Suprapubic skin (tissue), 4 donors: ENCODE data around the gene RPL28. TPM values are rescaled to one million over a fixed set of nuclear protein-coding genes. Genes with fewer than 3 reads are reported as not detected.

Experiments
- DNase-seq, 2 donors: peaks; one replicate each; pipeline ENCODE4 v3.0.0-alpha.2; 2019; ENCODE audit warnings: low spot score in 2 of 2
- H3K27ac ChIP-seq: fragments of 200-600 bp; sonication (generic); one replicate; pipeline ENCODE4 v1.5.1; 2019
- H3K27me3 ChIP-seq: fragments of 200-600 bp; sonication (generic); one replicate; pipeline ENCODE4 v1.5.1; 2019
- H3K36me3 ChIP-seq: fragments of 200-600 bp; sonication (generic); one replicate; pipeline ENCODE4 v1.5.1; 2019
- H3K4me1 ChIP-seq: fragments of 200-600 bp; sonication (generic); one replicate; pipeline ENCODE4 v1.5.1; 2019
- H3K4me3 ChIP-seq: fragments of 200-600 bp; sonication (generic); one replicate; pipeline ENCODE4 v1.5.1; 2019; ENCODE audit warnings: mild to moderate bottlenecking
- H3K9me3 ChIP-seq: fragments of 200-600 bp; sonication (generic); one replicate; pipeline ENCODE4 v1.5.1; 2019
- EP300 ChIP-seq: sonication (generic); formaldehyde crosslinking; IDR thresholded peaks from one replicate; pipeline ENCODE4 v1.6.1; 2017; ENCODE audit warnings: antibody characterized with exemption
- POLR2A ChIP-seq, 2 donors: fragments of 450-650 bp; IDR thresholded peaks; one replicate each; pipeline ENCODE4 v1.6.1; 2017; ENCODE audit warnings: antibody characterized with exemption in 2 of 2, mild to moderate bottlenecking in 2 of 2, moderate library complexity in 2 of 2
- POLR2AphosphoS5 ChIP-seq, 3 donors: sonication (generic); formaldehyde crosslinking; IDR thresholded peaks; one replicate each; pipeline ENCODE4 v1.6.1; 2017; ENCODE audit warnings: antibody characterized with exemption in 3 of 3
- WGBS: methylation state at CpG from one replicate; pipeline ENCODE4 v1.1.5; 2018; 5-methylcytosine and 5-hydroxymethylcytosine counted together
- total RNA-seq, 4 donors: library from RNA; depleted of rRNA; stranded (reverse); fragments of >200 nt; gene quantifications; one replicate each; pipeline ENCODE4 v1.1.0, GENCODE V29; 2016
- TF ChIP-seq, protein P1 (sequence below), 2 donors: fragments of 200-600 bp in 1 of 2; fragments of 450-650 bp in 1 of 2; sonication (generic) in 1 of 2; IDR thresholded peaks; one replicate each; pipeline ENCODE4 v1.5.1; 2016 to 2019; ENCODE audit warnings: antibody characterized with exemption in 2 of 2, mild to moderate bottlenecking in 1 of 2, moderate library complexity in 1 of 2

RPL28 gene
- total RNA-seq, 4 donors from 2014 or later: 605 to 767 (median 714) TPM

- H3K27ac ChIP-seq: no peak overlapping the region
- 80% methylated on average over 29 of the region's 43 CpGs for WGBS
- DNase-seq: peak in 1 of 2 donors; percentile 78
- TF ChIP-seq EP300: no peak
- no peak for TF ChIP-seq POLR2A (IDR thresholded peaks at IDR 0.05)
- TF ChIP-seq POLR2AphosphoS5 (IDR thresholded peaks at IDR 0.05): no peak
- TF ChIP-seq, protein P1, sequence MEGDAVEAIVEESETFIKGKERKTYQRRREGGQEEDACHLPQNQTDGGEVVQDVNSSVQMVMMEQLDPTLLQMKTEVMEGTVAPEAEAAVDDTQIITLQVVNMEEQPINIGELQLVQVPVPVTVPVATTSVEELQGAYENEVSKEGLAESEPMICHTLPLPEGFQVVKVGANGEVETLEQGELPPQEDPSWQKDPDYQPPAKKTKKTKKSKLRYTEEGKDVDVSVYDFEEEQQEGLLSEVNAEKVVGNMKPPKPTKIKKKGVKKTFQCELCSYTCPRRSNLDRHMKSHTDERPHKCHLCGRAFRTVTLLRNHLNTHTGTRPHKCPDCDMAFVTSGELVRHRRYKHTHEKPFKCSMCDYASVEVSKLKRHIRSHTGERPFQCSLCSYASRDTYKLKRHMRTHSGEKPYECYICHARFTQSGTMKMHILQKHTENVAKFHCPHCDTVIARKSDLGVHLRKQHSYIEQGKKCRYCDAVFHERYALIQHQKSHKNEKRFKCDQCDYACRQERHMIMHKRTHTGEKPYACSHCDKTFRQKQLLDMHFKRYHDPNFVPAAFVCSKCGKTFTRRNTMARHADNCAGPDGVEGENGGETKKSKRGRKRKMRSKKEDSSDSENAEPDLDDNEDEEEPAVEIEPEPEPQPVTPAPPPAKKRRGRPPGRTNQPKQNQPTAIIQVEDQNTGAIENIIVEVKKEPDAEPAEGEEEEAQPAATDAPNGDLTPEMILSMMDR (IDR thresholded peaks at IDR 0.05): no peak
- H3K36me3 ChIP-seq: peaks cover 36% of the 10 kb centered on the region
- H3K27me3 ChIP-seq: no peaks in the 10 kb centered on the region
- no peak overlapping the region for H3K4me3 ChIP-seq
- no peaks in the 10 kb centered on the region for H3K9me3 ChIP-seq
- H3K4me1 ChIP-seq: peaks cover 18% of the 10 kb centered on the region
These were observed 39.7 kb upstream of the RPL28 start for GRCh38 chr19:55345818-55346724.

DNA sequence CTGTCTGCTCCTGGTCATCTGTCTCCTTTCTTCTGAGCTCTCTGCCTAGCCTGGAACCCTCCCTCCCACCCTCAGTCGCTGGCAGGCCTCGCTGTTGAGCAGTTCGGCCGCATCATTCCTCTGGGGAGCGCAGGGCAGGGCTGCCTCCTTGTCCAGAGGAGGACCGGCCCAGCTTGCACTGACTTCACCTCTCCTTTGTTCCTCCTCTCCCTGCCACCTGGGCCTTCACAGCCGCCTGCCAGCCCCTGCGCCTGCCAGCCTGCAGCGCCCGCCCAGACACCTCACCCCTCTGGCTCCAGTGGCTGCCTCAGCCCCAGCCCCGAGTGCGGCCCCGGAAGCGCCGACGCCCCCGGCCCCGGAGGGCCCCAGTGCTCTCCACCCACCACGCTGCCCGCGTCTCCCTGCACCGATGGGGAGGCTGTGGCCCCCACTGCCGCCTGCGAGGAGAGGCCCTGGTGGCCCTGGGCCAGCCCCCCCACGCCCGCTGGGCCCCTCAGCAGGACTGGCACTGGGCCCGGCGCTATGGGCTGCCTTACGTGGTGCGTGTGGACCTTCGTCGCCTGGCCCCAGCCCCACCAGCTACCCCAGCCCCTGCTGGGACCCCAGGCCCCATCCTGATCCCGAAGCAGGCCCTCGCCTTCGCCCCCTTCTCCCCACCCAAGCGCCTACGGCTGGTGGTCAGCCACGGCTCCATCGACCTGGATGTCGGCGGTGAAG is 38.8 kb upstream of the RPL28 start:
- Histone ChIP-seq H3K9me3 (no peaks in the 10 kb centered on the region), H3K27ac (no peak overlapping the region), H3K27me3 (peaks cover 8% of the 10 kb centered on the region), H3K36me3 (peaks cover 33% of the 10 kb centered on the region), H3K4me1 (peaks cover 10% of the 10 kb centered on the region), H3K4me3 (no peak overlapping the region)
- 78% methylated on average over 28 of the region's 41 CpGs for WGBS
- DNase-seq: peak in 1 of 2 donors; percentile 58
- TF ChIP-seq POLR2AphosphoS5 (IDR thresholded peaks at IDR 0.05) (no peak), EP300 (no peak), POLR2A (IDR thresholded peaks at IDR 0.05) (no peak)
- TF ChIP-seq, protein P1 (IDR thresholded peaks at IDR 0.05): no peak

DNA sequence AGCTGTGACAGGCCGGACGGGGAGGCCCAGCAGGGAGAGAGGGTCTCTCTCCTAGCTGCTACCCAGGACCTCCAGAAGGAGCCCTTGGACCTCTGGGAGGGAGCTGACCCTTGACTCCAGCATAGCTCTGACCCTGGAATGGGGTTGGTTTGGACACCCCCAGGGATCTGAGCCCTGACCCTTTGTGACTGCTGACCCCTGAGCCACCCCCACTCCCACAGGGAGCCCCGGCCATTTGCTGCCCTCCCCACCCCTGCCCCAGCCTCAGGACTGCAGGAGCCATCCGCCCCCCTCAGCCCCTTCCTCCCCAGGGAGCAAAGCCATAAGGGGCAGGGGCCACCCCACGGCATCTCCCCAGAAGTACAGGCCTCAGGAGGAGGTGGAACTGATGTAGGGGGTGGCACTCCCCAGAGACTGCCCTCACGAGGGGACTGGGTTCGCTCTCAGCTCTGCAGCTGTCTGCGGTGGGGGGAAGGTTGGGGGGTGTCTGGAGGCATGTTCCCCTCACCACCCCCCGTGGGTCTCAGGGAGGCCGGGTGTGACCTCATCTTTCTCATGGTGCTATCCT is 38.2 kb upstream of the RPL28 start:
- H3K27me3 ChIP-seq: peaks cover 15% of the 10 kb centered on the region
- no peak overlapping the region for H3K4me3 ChIP-seq
- H3K4me1 ChIP-seq: peaks cover 10% of the 10 kb centered on the region
- 91% methylated on average over 2 of the region's 10 CpGs for WGBS
- H3K27ac ChIP-seq: no peak overlapping the region
- TF ChIP-seq POLR2A (IDR thresholded peaks at IDR 0.05) (no peak), EP300 (no peak), POLR2AphosphoS5 (IDR thresholded peaks at IDR 0.05) (no peak)
- TF ChIP-seq, protein P1 (IDR thresholded peaks at IDR 0.05): no peak
- no peaks in the 10 kb centered on the region for H3K9me3 ChIP-seq
- peaks cover 27% of the 10 kb centered on the region for H3K36me3 ChIP-seq
- DNase-seq: peak in 1 of 2 donors; percentile 57

DNA sequence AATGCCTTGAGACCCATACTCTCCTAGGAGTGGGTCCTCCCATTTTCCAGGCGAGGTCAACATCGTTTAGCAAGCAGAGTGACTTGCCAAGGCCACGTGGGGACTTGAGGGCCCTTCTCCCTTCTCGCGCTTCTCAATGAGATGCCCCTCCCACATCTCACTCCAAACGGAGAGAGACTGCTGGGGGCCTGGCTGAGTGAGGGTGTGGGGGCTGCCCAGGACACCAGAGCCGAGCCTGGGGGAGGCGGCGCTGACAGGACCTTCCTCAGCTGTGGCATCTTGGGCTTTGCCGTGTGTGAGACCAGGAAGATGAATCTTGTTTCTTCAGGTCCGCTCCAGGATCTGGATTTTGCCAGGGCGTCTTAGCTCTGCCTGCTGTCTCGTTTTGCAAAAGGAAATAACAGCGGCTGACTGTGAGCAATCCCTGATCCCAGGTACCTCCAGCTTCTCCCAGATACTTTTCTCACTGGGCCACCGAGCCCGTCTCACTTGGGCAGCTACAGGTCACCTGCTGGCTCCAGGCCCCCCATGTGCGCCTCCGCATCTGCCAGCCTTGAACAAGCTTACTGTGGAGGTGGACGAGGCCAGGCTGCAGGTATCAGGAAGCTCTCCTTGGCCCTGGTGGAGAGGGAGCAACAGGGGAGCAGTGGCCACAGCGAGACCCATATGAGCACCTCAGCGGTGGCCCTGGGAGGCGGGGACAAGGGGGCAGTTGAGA is 37.3 kb upstream of the RPL28 start:
- H3K4me3 ChIP-seq: no peak overlapping the region

More for the DNA sequence above, 37.3 kb upstream of the RPL28 start:
- DNase-seq: no peak
- Histone ChIP-seq H3K4me1 (peaks cover 15% of the 10 kb centered on the region), H3K9me3 (no peaks in the 10 kb centered on the region), H3K27ac (no peak overlapping the region), H3K36me3 (peaks cover 18% of the 10 kb centered on the region), H3K27me3 (peaks cover 24% of the 10 kb centered on the region)
- TF ChIP-seq, protein P1 (IDR thresholded peaks at IDR 0.05): no peak
- no peak for TF ChIP-seq POLR2A (IDR thresholded peaks at IDR 0.05)
- no peak for TF ChIP-seq POLR2AphosphoS5 (IDR thresholded peaks at IDR 0.05)
- TF ChIP-seq EP300: no peak
- WGBS: 76% methylated on average over 22 of the region's 22 CpGs
